ENCODE measurements around the gene PRICKLE3.
"Not testable (repeated sequence)": the region's sequence is repeated elsewhere in the genome, so short reads cannot be mapped to it uniquely, and the experiment has no call there.

Gene PRICKLE3

DNA sequence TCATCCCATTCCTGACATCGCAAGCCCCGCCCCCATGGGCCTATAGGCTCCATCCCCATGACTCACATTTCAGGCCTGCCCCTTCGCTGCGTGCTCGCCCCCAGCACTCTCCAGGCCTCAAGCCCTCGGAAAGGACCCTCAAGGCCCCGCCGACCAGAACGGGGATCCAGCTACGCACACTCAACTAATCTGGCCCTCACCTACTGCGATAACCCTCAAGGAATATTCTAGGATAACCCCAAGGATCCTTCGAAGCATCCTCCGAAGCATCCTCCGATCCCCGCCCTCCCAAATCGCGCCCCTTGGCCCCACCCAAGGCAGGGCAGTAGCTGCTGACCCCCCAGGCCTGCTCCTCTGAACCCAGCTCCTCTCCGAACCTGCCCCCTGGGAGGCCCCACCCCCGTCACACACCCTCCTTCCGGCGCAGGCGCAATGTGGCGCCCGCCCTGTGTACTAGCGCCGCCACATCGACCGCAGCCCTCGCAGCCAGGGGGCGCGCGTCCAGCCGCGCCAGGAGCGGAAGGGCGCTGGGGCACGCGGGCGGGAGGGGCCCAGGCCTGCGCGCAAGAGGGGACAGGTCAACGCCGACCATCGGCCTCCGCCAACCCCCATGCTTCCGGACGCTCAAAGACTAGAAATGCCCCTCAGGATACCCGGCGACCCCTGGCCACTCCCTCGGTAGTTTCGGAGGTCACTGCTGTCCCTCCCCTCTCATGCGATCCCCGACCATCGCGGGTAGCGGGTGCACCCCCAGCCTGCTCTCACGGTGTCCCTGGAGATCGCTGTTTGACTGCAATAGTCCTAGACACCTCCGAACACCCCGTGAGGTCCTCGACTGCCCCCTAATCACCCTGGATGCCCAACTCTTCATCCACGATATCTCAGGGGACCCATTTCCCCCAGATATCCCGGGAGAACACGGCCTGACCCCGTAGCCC, 30.0 kb downstream of the PRICKLE3 start:
- DNase-seq = peak; percentile 4 to 88 (median 76)

GRCh38 chrX:49155243-49155899, 30.8 kb downstream of the PRICKLE3 start:
- DNase-seq = peak in 2 of 14 donors; percentile 18 to 57

GRCh38 chrX:49153467-49153866, 32.7 kb downstream of the PRICKLE3 start:
- DNase-seq = no peak

GRCh38 chrX:49149291-49149690, 36.9 kb downstream of the PRICKLE3 start:
- not testable (repeated sequence) for DNase-seq

- not testable (repeated sequence) for DNase-seq
Observed at GRCh38 chrX:49148390-49149100, 37.6 kb downstream of the PRICKLE3 start.

DNA sequence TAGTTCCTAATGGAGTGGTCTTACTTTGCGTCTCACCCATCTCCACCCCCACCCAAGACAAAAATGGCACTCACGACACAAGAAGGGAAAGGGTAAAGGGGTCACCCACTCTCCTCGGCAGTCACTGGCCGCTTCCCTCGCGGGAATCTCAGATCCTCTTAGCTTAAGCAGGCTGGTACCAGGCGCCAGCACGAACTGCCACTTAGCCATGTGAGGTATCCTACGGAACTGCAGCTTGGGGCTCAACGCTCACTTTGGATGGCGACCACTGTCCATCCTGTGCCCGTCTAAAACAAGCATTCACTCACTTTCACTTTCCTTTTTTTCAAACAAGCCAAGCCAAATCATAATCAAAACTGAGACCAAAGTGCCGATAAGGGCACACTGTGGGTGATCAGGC, 38.2 kb downstream of the PRICKLE3 start:
- no peak for DNase-seq

DNA sequence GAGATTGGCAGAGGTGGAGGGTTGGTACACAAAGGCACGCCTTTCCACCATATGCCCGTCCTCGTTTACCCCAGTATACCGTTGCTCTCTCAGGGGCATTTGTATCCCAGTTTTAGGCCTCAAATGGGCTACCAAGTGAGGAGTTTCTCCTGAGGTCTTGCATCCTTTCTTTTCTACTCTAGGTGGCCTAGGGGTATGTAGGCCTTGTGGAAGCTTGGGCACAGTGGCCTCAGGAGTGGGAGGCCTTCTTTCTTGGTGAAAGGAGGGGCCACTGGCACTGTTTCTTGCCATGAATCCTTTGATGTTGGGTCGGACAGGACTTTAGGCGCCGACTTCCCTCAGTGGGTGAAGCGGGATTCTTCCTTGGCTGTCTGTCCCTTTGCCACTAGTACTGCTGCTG, 38.9 kb downstream of the PRICKLE3 start:
- no peak for DNase-seq

DNA sequence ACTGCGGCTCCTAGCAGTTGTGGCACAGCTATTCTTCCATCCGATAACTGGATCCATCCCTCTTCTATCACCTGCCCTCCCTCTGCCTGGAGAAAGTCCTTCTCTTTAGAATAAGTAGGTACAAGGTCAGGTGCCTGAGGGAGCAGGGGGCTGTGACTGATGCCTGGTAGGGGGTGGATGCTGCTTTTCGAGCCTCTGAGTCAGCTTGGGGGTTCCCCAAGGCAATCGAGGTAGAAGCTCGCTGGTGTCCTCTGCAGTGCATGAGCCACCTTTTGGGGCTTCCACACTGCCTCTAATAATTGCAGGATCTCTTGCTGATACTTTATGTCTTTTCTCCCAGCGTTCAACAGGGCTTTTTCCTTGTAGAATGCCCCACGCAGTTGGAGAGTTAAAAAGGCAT, 43.0 kb downstream of the PRICKLE3 start:
- not testable (repeated sequence) for DNase-seq

- not testable (repeated sequence) for DNase-seq
Observed at GRCh38 chrX:49142264-49142663, 43.9 kb downstream of the PRICKLE3 start.

DNA sequence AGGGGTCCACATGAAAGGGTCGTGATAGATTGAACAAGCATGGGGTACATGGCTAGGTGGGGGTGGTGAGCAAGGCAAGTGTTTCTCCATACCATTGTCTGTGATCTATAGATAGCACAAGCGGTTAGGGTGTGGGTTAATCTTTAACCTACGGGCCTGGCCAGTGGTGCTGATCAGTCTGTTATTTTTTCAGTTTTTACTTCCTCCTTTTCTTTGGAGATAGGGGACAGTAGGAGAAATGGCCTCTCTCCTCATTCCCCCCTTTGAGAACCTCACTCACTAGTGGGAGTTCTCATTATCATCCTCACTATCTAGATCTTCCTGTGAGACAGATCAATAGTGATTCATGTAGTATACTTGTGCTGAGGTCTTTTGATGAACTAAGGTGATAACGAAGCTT, 46.5 kb downstream of the PRICKLE3 start:
- no peak for DNase-seq

DNA sequence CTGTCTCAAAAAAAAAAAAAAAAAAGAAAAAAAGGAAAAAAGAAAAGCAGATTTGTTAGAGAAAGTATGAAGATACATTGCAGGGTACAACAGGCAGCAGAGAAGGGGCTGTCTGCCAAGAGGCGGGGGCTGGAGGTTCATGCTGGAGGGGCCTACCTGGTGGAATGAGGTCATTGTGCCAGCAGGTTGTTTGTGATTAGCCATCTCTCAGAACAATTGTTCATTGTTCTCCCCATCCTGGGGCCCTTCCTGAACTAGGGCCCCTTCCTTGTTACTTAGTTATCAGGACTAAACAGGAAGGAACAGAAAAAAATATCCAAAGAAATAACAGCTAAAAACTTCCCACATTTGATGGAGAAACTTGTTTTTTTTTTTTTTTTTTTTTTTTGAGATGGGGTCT, 48.7 kb downstream of the PRICKLE3 start:
- DNase-seq = no peak

GRCh38 chrX:49133759-49134158, 52.4 kb downstream of the PRICKLE3 start:
- DNase-seq = no peak

DNA sequence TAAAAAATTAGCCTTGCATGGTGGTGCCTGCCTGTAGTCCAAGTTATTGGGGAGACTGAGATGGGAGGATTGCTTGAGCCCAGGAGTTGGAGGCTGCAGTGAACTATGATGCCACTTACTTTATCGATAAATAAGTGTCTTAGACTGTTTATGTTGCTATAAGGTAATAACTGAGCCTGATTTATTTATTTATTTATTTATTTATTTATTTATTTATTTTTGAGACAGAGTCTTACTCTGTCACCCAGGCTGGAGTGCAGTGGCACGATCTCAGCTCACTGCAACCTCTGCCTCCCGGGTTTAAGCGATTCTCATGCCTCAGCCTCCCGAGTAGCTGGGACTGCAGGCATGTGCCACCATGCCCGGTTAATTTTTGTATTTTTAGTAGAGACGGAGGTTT, 53.9 kb downstream of the PRICKLE3 start:
- DNase-seq = not testable (repeated sequence)

GRCh38 chrX:49129427-49129826, 56.7 kb downstream of the PRICKLE3 start:
- DNase-seq = no peak

- not testable (repeated sequence) for DNase-seq
Observed at GRCh38 chrX:49127742-49128258, 58.4 kb downstream of the PRICKLE3 start.

Data from C1 segment of cervical spinal cord (tissue), 14 donors.